GM12873 (cell line): ENCODE results near the gene CPM.

ENCODE experiments used
- CTCF ChIP-seq: IDR thresholded peaks from 2 replicates; pipeline ENCODE4 v1.5.1; 2012; ENCODE audit warnings: low read depth, mild to moderate bottlenecking, moderate library complexity, low read length, control low read depth; ENCODE audit not compliant: insufficient read depth; ENCODE audit errors: missing control alignments

The CPM gene

GRCh38 chr12:68956466-68956865 lies 23.5 kb upstream of the CPM start:
- TF ChIP-seq CTCF, result no peak

GRCh38 chr12:68954811-68955210 lies 21.8 kb upstream of the CPM start:
- no peak for TF ChIP-seq CTCF

GRCh38 chr12:68953536-68953935 lies 20.6 kb upstream of the CPM start:
- TF ChIP-seq CTCF, result no peak

GRCh38 chr12:68951652-68952051 lies 18.7 kb upstream of the CPM start:
- no peak for TF ChIP-seq CTCF

- TF ChIP-seq CTCF, result no peak
Measured at GRCh38 chr12:68950511-68950910, 17.5 kb upstream of the CPM start.

GRCh38 chr12:68945255-68945654 lies 12.3 kb upstream of the CPM start:
- TF ChIP-seq CTCF, result no peak

- TF ChIP-seq CTCF, result no peak
Measured at GRCh38 chr12:68944296-68945076, 11.5 kb upstream of the CPM start.
